GM23338 (cell line): Measurements from ENCODE around the gene CREB1. TPM values are rescaled to one million over a fixed set of nuclear protein-coding genes. Genes with fewer than 3 reads are reported as not detected.

Experiments used
- ATAC-seq: fragments of 200-7000 bp; cut with Tn5 transposase; 3 replicates; pipeline ENCODE4 v1.9.1; 2020
- DNase-seq: peaks from one replicate; pipeline ENCODE4 v3.0.0-alpha.2; 2015; ENCODE audit warnings: low spot score
- H2AFZ ChIP-seq: fragments of 200-600 bp; sonication (generic); 2 replicates; pipeline ENCODE4 v1.8.0; 2016; ENCODE audit warnings: antibody characterized with exemption, mild to moderate bottlenecking, moderate library complexity
- H3F3A ChIP-seq: fragments of 200-600 bp; sonication (generic); replicated peaks from 2 replicates; pipeline ENCODE4 v1.8.0; 2017; ENCODE audit warnings: antibody characterized with exemption, mixed run types, low read depth
- H3K27ac ChIP-seq: fragments of 200-600 bp; sonication (generic); 2 replicates; pipeline ENCODE4 v1.6.1; 2016; ENCODE audit warnings: low read depth
- H3K27me3 ChIP-seq: fragments of 200-600 bp; sonication (generic); 2 replicates; pipeline ENCODE4 v1.8.0; 2016; ENCODE audit warnings: mild to moderate bottlenecking, mixed run types, moderate library complexity; ENCODE audit not compliant: insufficient read depth
- H3K36me3 ChIP-seq: fragments of 200-600 bp; sonication (generic); 2 replicates; pipeline ENCODE4 v1.8.0; 2016; ENCODE audit warnings: mild to moderate bottlenecking; ENCODE audit not compliant: insufficient read depth
- H3K4me1 ChIP-seq: fragments of 200-600 bp; sonication (generic); 2 replicates; pipeline ENCODE4 v1.8.0; 2016; ENCODE audit warnings: mild to moderate bottlenecking, moderate library complexity; ENCODE audit not compliant: insufficient read depth
- H3K4me2 ChIP-seq: fragments of 200-600 bp; sonication (generic); 2 replicates; pipeline ENCODE4 v1.7.1; 2017; ENCODE audit warnings: mixed run types
- H3K4me3 ChIP-seq: fragments of 200-600 bp; sonication (generic); 2 replicates; pipeline ENCODE4 v1.6.1; 2016; ENCODE audit warnings: mixed run types
- H3K79me2 ChIP-seq: fragments of 200-600 bp; sonication (generic); replicated peaks from 2 replicates; pipeline ENCODE4 v1.8.0; 2017; ENCODE audit warnings: mild to moderate bottlenecking; ENCODE audit not compliant: insufficient read depth
- H3K9me2 ChIP-seq: fragments of 200-600 bp; sonication (generic); 2 replicates; pipeline ENCODE4 v1.8.0; 2017; ENCODE audit not compliant: insufficient read depth
- H4K20me1 ChIP-seq: fragments of 200-600 bp; sonication (generic); replicated peaks from 2 replicates; pipeline ENCODE4 v1.8.0; 2017; ENCODE audit warnings: mild to moderate bottlenecking; ENCODE audit not compliant: insufficient read depth
- H3K27ac Mint-ChIP-seq: 2 replicates; pipeline ENCODE4 v1.8.0; 2020; ENCODE audit warnings: inconsistent platforms, mild to moderate bottlenecking, moderate library complexity, mixed read lengths
- H3K27me3 Mint-ChIP-seq: 3 replicates; pipeline ENCODE4 v1.8.0; 2022; ENCODE audit warnings: low read depth, mild to moderate bottlenecking, moderate library complexity, mixed read lengths, inconsistent platforms; ENCODE audit not compliant: insufficient read depth, poor library complexity
- H3K36me3 Mint-ChIP-seq: 3 replicates; pipeline ENCODE4 v1.8.0; 2021; ENCODE audit warnings: low read depth, mild to moderate bottlenecking, inconsistent platforms, moderate library complexity, mixed read lengths
- H3K4me1 Mint-ChIP-seq: 3 replicates; pipeline ENCODE4 v1.8.0; 2020; ENCODE audit warnings: mild to moderate bottlenecking, inconsistent platforms, mixed read lengths
- H3K4me3 Mint-ChIP-seq: 3 replicates; pipeline ENCODE4 v1.8.0; 2021; ENCODE audit warnings: moderate library complexity, mild to moderate bottlenecking, inconsistent platforms, mixed read lengths
- H3K9me3 Mint-ChIP-seq: 3 replicates; pipeline ENCODE4 v1.8.0; 2020; ENCODE audit warnings: moderate library complexity, mild to moderate bottlenecking, inconsistent platforms, mixed read lengths
- CREB1 ChIP-seq: fragments of 250-450 bp; sonication (Bioruptor Pico); IDR thresholded peaks from 2 replicates; pipeline ENCODE4 v1.5.0; 2020; ENCODE audit warnings: low read depth, mild to moderate bottlenecking, moderate library complexity
- EZH2 ChIP-seq: fragments of 200-600 bp; sonication (generic); IDR thresholded peaks from one replicate; pipeline ENCODE4 v1.8.0; 2017; ENCODE audit warnings: antibody characterized with exemption, mild to moderate bottlenecking, low read depth; ENCODE audit not compliant: unreplicated experiment
- STAT1 ChIP-seq: IDR thresholded peaks from one replicate; pipeline ENCODE4 v1.6.1; 2016; ENCODE audit warnings: antibody characterized with exemption; ENCODE audit not compliant: unreplicated experiment
- ZNF114 ChIP-seq: fragments of 250-450 bp; sonication (Bioruptor Pico); IDR thresholded peaks from 2 replicates; pipeline ENCODE4 v1.5.0; 2020; ENCODE audit warnings: mild to moderate bottlenecking, moderate library complexity
- polyA plus RNA-seq: library from polyadenylated mRNA; unstranded; fragments of >200 nt; fragmentation: Nextera tagmentation; extraction: Ambion mirVana; gene quantifications from 2 replicates; pipeline ENCODE4 v1.2.1, GENCODE V29; 2016
- total RNA-seq: library from RNA; depleted of rRNA; stranded (reverse); fragments of >200 nt; shearing (Covaris generic); gene quantifications from 2 replicates; pipeline ENCODE4 v1.2.3, GENCODE V29; 2014
- TF ChIP-seq, protein P1 (sequence below): IDR thresholded peaks from one replicate; pipeline ENCODE4 v1.6.1; 2018; ENCODE audit warnings: antibody characterized with exemption; ENCODE audit not compliant: unreplicated experiment
- TF ChIP-seq, protein P2 (sequence below): fragments of 250-450 bp; sonication (Bioruptor Pico); IDR thresholded peaks from 2 replicates; pipeline ENCODE4 v1.5.0; 2020; ENCODE audit warnings: mild to moderate bottlenecking, moderate library complexity
- TF ChIP-seq, protein P3 (sequence below): IDR thresholded peaks from 2 replicates; pipeline ENCODE4 v1.6.1; 2016; ENCODE audit warnings: antibody characterized with exemption

Gene CREB1
- total and polyA plus RNA-seq, 2 experiments from 2014 or later: 40.3 to 104 TPM

DNA sequence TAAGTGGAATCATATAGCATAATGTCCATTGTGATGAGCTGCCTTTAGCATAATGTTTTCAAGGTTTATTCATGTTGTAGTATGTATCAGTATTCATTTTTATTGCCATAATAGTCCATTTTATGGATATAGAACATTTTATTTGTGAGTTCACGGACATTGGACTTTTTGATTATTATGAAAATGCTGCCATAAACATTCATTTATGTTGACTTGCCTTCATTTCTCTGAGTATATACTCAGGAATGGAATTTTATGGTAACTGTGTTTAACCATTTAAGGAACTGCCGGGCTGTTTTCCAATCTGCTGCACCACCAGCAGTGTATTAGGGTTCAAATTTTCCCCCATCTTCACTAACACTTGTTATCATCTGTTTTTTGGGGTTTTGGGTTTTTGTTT is 12.2 kb downstream of the CREB1 start:
- peaks cover 11% of the 10 kb centered on the region; the same call in 1 of the 2 replicates for H3K4me1 ChIP-seq
- H3K79me2 ChIP-seq: peaks cover 100% of the 10 kb centered on the region
- peaks cover 52% of the 10 kb centered on the region for H4K20me1 ChIP-seq
- H3K4me3 Mint-ChIP-seq: no peak overlapping the region
- no peaks in the 10 kb centered on the region for H3F3A ChIP-seq
- H2AFZ ChIP-seq: no peak overlapping the region
- H3K27me3 Mint-ChIP-seq: peaks cover 1% of the 10 kb centered on the region
- TF ChIP-seq, protein P1, sequence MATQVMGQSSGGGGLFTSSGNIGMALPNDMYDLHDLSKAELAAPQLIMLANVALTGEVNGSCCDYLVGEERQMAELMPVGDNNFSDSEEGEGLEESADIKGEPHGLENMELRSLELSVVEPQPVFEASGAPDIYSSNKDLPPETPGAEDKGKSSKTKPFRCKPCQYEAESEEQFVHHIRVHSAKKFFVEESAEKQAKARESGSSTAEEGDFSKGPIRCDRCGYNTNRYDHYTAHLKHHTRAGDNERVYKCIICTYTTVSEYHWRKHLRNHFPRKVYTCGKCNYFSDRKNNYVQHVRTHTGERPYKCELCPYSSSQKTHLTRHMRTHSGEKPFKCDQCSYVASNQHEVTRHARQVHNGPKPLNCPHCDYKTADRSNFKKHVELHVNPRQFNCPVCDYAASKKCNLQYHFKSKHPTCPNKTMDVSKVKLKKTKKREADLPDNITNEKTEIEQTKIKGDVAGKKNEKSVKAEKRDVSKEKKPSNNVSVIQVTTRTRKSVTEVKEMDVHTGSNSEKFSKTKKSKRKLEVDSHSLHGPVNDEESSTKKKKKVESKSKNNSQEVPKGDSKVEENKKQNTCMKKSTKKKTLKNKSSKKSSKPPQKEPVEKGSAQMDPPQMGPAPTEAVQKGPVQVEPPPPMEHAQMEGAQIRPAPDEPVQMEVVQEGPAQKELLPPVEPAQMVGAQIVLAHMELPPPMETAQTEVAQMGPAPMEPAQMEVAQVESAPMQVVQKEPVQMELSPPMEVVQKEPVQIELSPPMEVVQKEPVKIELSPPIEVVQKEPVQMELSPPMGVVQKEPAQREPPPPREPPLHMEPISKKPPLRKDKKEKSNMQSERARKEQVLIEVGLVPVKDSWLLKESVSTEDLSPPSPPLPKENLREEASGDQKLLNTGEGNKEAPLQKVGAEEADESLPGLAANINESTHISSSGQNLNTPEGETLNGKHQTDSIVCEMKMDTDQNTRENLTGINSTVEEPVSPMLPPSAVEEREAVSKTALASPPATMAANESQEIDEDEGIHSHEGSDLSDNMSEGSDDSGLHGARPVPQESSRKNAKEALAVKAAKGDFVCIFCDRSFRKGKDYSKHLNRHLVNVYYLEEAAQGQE: no peak
- TF ChIP-seq, protein P2, sequence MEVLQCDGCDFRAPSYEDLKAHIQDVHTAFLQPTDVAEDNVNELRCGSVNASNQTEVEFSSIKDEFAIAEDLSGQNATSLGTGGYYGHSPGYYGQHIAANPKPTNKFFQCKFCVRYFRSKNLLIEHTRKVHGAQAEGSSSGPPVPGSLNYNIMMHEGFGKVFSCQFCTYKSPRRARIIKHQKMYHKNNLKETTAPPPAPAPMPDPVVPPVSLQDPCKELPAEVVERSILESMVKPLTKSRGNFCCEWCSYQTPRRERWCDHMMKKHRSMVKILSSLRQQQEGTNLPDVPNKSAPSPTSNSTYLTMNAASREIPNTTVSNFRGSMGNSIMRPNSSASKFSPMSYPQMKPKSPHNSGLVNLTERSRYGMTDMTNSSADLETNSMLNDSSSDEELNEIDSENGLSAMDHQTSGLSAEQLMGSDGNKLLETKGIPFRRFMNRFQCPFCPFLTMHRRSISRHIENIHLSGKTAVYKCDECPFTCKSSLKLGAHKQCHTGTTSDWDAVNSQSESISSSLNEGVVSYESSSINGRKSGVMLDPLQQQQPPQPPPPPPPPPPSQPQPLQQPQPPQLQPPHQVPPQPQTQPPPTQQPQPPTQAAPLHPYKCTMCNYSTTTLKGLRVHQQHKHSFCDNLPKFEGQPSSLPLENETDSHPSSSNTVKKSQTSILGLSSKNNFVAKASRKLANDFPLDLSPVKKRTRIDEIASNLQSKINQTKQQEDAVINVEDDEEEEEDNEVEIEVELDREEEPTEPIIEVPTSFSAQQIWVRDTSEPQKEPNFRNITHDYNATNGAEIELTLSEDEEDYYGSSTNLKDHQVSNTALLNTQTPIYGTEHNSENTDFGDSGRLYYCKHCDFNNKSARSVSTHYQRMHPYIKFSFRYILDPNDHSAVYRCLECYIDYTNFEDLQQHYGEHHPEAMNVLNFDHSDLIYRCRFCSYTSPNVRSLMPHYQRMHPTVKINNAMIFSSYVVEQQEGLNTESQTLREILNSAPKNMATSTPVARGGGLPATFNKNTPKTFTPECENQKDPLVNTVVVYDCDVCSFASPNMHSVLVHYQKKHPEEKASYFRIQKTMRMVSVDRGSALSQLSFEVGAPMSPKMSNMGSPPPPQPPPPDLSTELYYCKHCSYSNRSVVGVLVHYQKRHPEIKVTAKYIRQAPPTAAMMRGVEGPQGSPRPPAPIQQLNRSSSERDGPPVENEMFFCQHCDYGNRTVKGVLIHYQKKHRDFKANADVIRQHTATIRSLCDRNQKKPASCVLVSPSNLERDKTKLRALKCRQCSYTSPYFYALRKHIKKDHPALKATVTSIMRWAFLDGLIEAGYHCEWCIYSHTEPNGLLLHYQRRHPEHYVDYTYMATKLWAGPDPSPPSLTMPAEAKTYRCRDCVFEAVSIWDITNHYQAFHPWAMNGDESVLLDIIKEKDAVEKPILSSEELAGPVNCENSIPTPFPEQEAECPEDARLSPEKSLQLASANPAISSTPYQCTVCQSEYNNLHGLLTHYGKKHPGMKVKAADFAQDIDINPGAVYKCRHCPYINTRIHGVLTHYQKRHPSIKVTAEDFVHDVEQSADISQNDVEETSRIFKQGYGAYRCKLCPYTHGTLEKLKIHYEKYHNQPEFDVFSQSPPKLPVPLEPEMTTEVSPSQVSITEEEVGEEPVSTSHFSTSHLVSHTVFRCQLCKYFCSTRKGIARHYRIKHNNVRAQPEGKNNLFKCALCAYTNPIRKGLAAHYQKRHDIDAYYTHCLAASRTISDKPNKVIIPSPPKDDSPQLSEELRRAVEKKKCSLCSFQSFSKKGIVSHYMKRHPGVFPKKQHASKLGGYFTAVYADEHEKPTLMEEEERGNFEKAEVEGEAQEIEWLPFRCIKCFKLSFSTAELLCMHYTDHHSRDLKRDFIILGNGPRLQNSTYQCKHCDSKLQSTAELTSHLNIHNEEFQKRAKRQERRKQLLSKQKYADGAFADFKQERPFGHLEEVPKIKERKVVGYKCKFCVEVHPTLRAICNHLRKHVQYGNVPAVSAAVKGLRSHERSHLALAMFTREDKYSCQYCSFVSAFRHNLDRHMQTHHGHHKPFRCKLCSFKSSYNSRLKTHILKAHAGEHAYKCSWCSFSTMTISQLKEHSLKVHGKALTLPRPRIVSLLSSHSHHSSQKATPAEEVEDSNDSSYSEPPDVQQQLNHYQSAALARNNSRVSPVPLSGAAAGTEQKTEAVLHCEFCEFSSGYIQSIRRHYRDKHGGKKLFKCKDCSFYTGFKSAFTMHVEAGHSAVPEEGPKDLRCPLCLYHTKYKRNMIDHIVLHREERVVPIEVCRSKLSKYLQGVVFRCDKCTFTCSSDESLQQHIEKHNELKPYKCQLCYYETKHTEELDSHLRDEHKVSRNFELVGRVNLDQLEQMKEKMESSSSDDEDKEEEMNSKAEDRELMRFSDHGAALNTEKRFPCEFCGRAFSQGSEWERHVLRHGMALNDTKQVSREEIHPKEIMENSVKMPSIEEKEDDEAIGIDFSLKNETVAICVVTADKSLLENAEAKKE (CRISPR knock-in tag): no peak
- TF ChIP-seq ZNF114 (CRISPR knock-in tag): no peak
- TF ChIP-seq, protein P3, sequence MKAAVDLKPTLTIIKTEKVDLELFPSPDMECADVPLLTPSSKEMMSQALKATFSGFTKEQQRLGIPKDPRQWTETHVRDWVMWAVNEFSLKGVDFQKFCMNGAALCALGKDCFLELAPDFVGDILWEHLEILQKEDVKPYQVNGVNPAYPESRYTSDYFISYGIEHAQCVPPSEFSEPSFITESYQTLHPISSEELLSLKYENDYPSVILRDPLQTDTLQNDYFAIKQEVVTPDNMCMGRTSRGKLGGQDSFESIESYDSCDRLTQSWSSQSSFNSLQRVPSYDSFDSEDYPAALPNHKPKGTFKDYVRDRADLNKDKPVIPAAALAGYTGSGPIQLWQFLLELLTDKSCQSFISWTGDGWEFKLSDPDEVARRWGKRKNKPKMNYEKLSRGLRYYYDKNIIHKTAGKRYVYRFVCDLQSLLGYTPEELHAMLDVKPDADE: no peak
- no peak for TF ChIP-seq CREB1 (CRISPR knock-in tag)
- TF ChIP-seq EZH2: no peak
- TF ChIP-seq STAT1: no peak
- H3K9me3 Mint-ChIP-seq: no peaks in the 10 kb centered on the region
- no peak overlapping the region for H3K4me2 ChIP-seq
- no peaks in the 10 kb centered on the region for H3K36me3 ChIP-seq
- no peak overlapping the region for H3K4me3 ChIP-seq
- no peak for DNase-seq
- peaks cover 28% of the 10 kb centered on the region for H3K4me1 Mint-ChIP-seq
- H3K27ac Mint-ChIP-seq: no peak overlapping the region
- no peaks in the 10 kb centered on the region for H3K27me3 ChIP-seq
- H3K36me3 Mint-ChIP-seq: peaks cover 25% of the 10 kb centered on the region
- ATAC-seq: no peak
- H3K27ac ChIP-seq: no peak overlapping the region
- H3K9me2 ChIP-seq: no peaks in the 10 kb centered on the region
